GM19193 (cell line): ENCODE measurements around the gene ABCB6.

ENCODE experiments used
- POLR2A ChIP-seq: IDR thresholded peaks from 4 replicates; pipeline ENCODE4 v1.6.1; 2011; ENCODE audit not compliant: insufficient read depth, insufficient read length; ENCODE audit errors: extremely low read depth

ABCB6 gene

GRCh38 chr2:219183151-219183772, 35.5 kb downstream of the ABCB6 start:
- TF ChIP-seq POLR2A = no peak

- TF ChIP-seq POLR2A = no peak
Measured at GRCh38 chr2:219182331-219183150, 36.2 kb downstream of the ABCB6 start.

- no peak for TF ChIP-seq POLR2A
Measured at GRCh38 chr2:219181531-219181930, 37.2 kb downstream of the ABCB6 start.

GRCh38 chr2:219180961-219181360, 37.8 kb downstream of the ABCB6 start:
- TF ChIP-seq POLR2A = no peak

- TF ChIP-seq POLR2A = no peak
Measured at GRCh38 chr2:219179601-219180465, 38.9 kb downstream of the ABCB6 start.

GRCh38 chr2:219178377-219179175, 40.2 kb downstream of the ABCB6 start:
- TF ChIP-seq POLR2A = no peak

GRCh38 chr2:219177552-219178376, 41.0 kb downstream of the ABCB6 start, which contains the start of gene RETREG2:
Gene RETREG2, plus strand, starts transcription at chr2:219178275. Its CDS starts 78 bp downstream, at chr2:219178353.
- TF ChIP-seq POLR2A = peak; percentile 97

GRCh38 chr2:219176818-219177551, 41.8 kb downstream of the ABCB6 start, which contains the start of gene CNPPD1:
Gene CNPPD1, minus strand, starts transcription at chr2:219176925. Its CDS starts 97 bp downstream, at chr2:219176828.
- TF ChIP-seq POLR2A = peak; percentile 86

- TF ChIP-seq POLR2A = no peak
Measured at GRCh38 chr2:219175928-219176817, 42.6 kb downstream of the ABCB6 start.

- TF ChIP-seq POLR2A = no peak
Measured at GRCh38 chr2:219175486-219175885, 43.3 kb downstream of the ABCB6 start.

GRCh38 chr2:219174801-219175200, 44.0 kb downstream of the ABCB6 start:
- TF ChIP-seq POLR2A = no peak

- no peak for TF ChIP-seq POLR2A
Measured at GRCh38 chr2:219174146-219174545, 44.6 kb downstream of the ABCB6 start.

GRCh38 chr2:219173176-219173575, 45.6 kb downstream of the ABCB6 start:
- no peak for TF ChIP-seq POLR2A
